GM12878 (cell line): ENCODE data around the gene NCR2. TPM values are rescaled to one million over a fixed set of nuclear protein-coding genes. Genes with fewer than 3 reads are reported as not detected.

Experiments
- ATAC-seq: fragments of 200-7000 bp; cut with Tn5 transposase; 3 replicates; pipeline ENCODE4 v1.9.1; 2020; ENCODE audit warnings: mild to moderate bottlenecking, moderate library complexity
- BruUV-seq: library from RNA; stranded (reverse); fragments of 400-500 nt; replicated peaks from 2 replicates; lab custom pipeline; 2021; lab: Mats Ljungman, UMichigan
- CTCF ChIA-PET: fragments of 300-600 bp; sonication (Branson Sonifier 250); formaldehyde crosslinking; extraction: SDS; loops from one replicate; lab custom pipeline; 2021; ENCODE audit warnings: inconsistent platforms; lab: Yijun Ruan, JAX
- POLR2A ChIA-PET: fragments of 350-600 bp; formaldehyde crosslinking; extraction: SDS; loops from one replicate; lab custom pipeline; 2021; ENCODE audit warnings: inconsistent platforms; lab: Charles Lee
- RAD21 ChIA-PET: fragments of 300-600 bp; sonication (Branson Sonifier 250); formaldehyde crosslinking; loops from one replicate; lab custom pipeline; 2023; ENCODE audit warnings: antibody characterized with exemption; ENCODE audit not compliant: unreplicated experiment; lab: Charles Lee
- SMC1A ChIA-PET: fragments of 300-600 bp; sonication (Branson Sonifier 250); formaldehyde crosslinking; loops from one replicate; lab custom pipeline; 2023; ENCODE audit not compliant: unreplicated experiment, uncharacterized antibody; lab: Charles Lee
- DNase-seq: peaks from one replicate; pipeline ENCODE4 v3.0.0-alpha.2; 2011; ENCODE audit warnings: low read depth, low spot score
- FAIRE-seq: peaks from 3 replicates; lab custom pipeline; 2011; peaks lifted over from hg19 to GRCh38; lab: Jason Lieb, UNC
- H2AFZ ChIP-seq: 2 replicates; pipeline ENCODE4 v1.6.0; 2011; ENCODE audit warnings: low read depth, low read length, control low read depth; ENCODE audit not compliant: control insufficient read depth
- H3K27ac ChIP-seq: 2 replicates; pipeline ENCODE4 v1.5.1; 2011; ENCODE audit warnings: control low read depth; ENCODE audit not compliant: control insufficient read depth, insufficient read depth
- H3K27me3 ChIP-seq, 2 experiments: replicated peaks in 1 of 2; 2 replicates each; pipeline versions ENCODE4 v1.6.0 to v1.6.1; 2011; ENCODE audit warnings: low read length in 1 of 2; ENCODE audit not compliant: control insufficient read depth in 2 of 2, insufficient read depth in 2 of 2
- H3K36me3 ChIP-seq, 2 experiments: 2 replicates each; pipeline ENCODE4 v1.5.1; 2011; ENCODE audit warnings: low read length in 1 of 2; ENCODE audit not compliant: control insufficient read depth in 2 of 2, insufficient read depth in 2 of 2
- H3K4me1 ChIP-seq: 2 replicates; pipeline ENCODE4 v1.6.1; 2011; ENCODE audit warnings: mild to moderate bottlenecking, low read length, moderate library complexity, mixed read lengths; ENCODE audit not compliant: control insufficient read depth, insufficient read depth
- H3K4me2 ChIP-seq: 2 replicates; pipeline ENCODE4 v1.6.0; 2011; ENCODE audit warnings: control low read depth; ENCODE audit not compliant: control insufficient read depth, insufficient read depth
- H3K4me3 ChIP-seq: fragments of 200-600 bp; sonication (generic); 2 replicates; pipeline ENCODE4 v1.5.1; 2016
- H3K79me2 ChIP-seq: 2 replicates; pipeline ENCODE4 v1.6.0; 2011; ENCODE audit warnings: low read length; ENCODE audit not compliant: control insufficient read depth, insufficient read depth
- H3K9ac ChIP-seq: 2 replicates; pipeline ENCODE4 v1.8.0; 2011; ENCODE audit warnings: low read length, control low read depth, mixed read lengths; ENCODE audit not compliant: control insufficient read depth, insufficient read depth
- H3K9me3 ChIP-seq: replicated peaks from 3 replicates; pipeline ENCODE4 v1.5.1; 2011; ENCODE audit warnings: mild to moderate bottlenecking, low read length; ENCODE audit not compliant: control insufficient read depth, insufficient read depth
- H4K20me1 ChIP-seq: 2 replicates; pipeline ENCODE4 v1.6.0; 2011; ENCODE audit not compliant: control insufficient read depth, insufficient read depth
- BCL3 ChIP-seq: IDR thresholded peaks from 2 replicates; pipeline ENCODE4 v1.6.1; 2011; ENCODE audit warnings: borderline replicate concordance, low read depth, mild to moderate bottlenecking, moderate library complexity, low read length; ENCODE audit not compliant: insufficient read depth, poor library complexity, severe bottlenecking
- BMI1 ChIP-seq: fragments of 450-650 bp; IDR thresholded peaks from 2 replicates; pipeline ENCODE4 v1.6.1; 2016; ENCODE audit warnings: mild to moderate bottlenecking, moderate library complexity, borderline replicate concordance
- CREB1 ChIP-seq: IDR thresholded peaks from 2 replicates; pipeline ENCODE4 v1.6.1; 2012; ENCODE audit warnings: low read depth, mild to moderate bottlenecking, inconsistent platforms
- ESRRA ChIP-seq: IDR thresholded peaks from 2 replicates; pipeline ENCODE4 v1.6.1; 2012; ENCODE audit warnings: mild to moderate bottlenecking, low read length, improper control_type of control experiment
- HDAC2 ChIP-seq: fragments of 200-600 bp; sonication (generic); IDR thresholded peaks from 2 replicates; pipeline ENCODE4 v1.6.1; 2017
- IRF3 ChIP-seq: fragments of 450-650 bp; IDR thresholded peaks from 2 replicates; pipeline ENCODE4 v1.6.1; 2014; ENCODE audit warnings: mild to moderate bottlenecking
- IRF4 ChIP-seq: IDR thresholded peaks from 2 replicates; pipeline ENCODE4 v1.6.1; 2011; ENCODE audit warnings: low read depth, low read length
- KDM1A ChIP-seq: fragments of 200-600 bp; sonication (generic); IDR thresholded peaks from 2 replicates; pipeline ENCODE4 v1.6.1; 2016; ENCODE audit warnings: borderline replicate concordance
- SMAD5 ChIP-seq: IDR thresholded peaks from 2 replicates; pipeline ENCODE4 v1.6.1; 2016; ENCODE audit warnings: antibody characterized with exemption, low read depth
- SREBF2 ChIP-seq: IDR thresholded peaks from 2 replicates; pipeline ENCODE4 v1.6.1; 2012; ENCODE audit warnings: mild to moderate bottlenecking, low read length
- WGBS: methylation state at CpG from one replicate; pipeline ENCODE4 v1.1.6; 2016; ENCODE audit warnings: low lambda C conversion rate; ENCODE audit not compliant: insufficient replicate concordance, insufficient coverage; ENCODE audit errors: missing lambda C conversion rate; 5-methylcytosine and 5-hydroxymethylcytosine counted together
- in situ Hi-C: fragments of 300-500 bp; cut with MboI; formaldehyde crosslinking; loops from 9 replicates; pipeline ENCODE4 v1.14.3; 2018; ENCODE audit warnings: mixed read lengths
- intact Hi-C: fragments of 100-400 bp; cut with micrococcal nuclease; formaldehyde crosslinking; loops from one replicate; pipeline ENCODE4 v1.14.2; 2022; ENCODE audit not compliant: unreplicated experiment
- polyA plus RNA-seq, 11 experiments: library from polyadenylated mRNA; depleted of rRNA in 4 of 11; unstranded in 6 of 11; stranded (reverse) in 5 of 11; fragments of >200 nt; fragmentation: Nextera tagmentation in 4 of 11; fragmentation: Illumina TruSeq in 1 of 11; extraction: Ambion mirVana in 4 of 11; extraction: Trizol in 1 of 11; gene quantifications; 1 replicate in 1 of 11; 2 replicates in 10 of 11; pipeline versions ENCODE4 v1.2.1 to v1.2.3, GENCODE V29; 2011 to 2016; ENCODE audit warnings: inconsistent platforms in 2 of 11, missing spikeins in 2 of 11, low read depth in 1 of 11
- total RNA-seq, 4 experiments: library from RNA; depleted of rRNA in 3 of 4; stranded (reverse); fragments of >200 nt in 3 of 4; fragmentation: Illumina TruSeq in 1 of 4; extraction: Trizol in 1 of 4; gene quantifications; 2 replicates each; pipeline versions ENCODE4 v1.2.1 to v1.2.3, GENCODE V29; 2013 to 2021
- TF ChIP-seq, protein P1 (sequence below): fragments of 450-650 bp; conservative IDR thresholded peaks from 2 replicates; pipeline ENCODE4 v1.6.1; 2017; ENCODE audit warnings: mild to moderate bottlenecking, moderate library complexity

Gene NCR2
- total and polyA plus RNA-seq, 10 of the 15 experiments (the other 5 are each of a cell fraction or from before 2014, with no cell fraction given) = 0.21 to 0.53 TPM; not detected in 8

- no peak overlapping the region for H3K4me2 ChIP-seq
- BruUV-seq = no TSS peak
- in situ Hi-C loops (no loop called here), intact Hi-C loops (no loop called here)
- 14% methylated on average over 2 of the region's 2 CpGs for WGBS
- H2AFZ ChIP-seq = no peak overlapping the region
- ChIA-PET POLR2A (interaction anchor here (0.5 kb wide), 1 partner anchor 609 kb away, joined by 3 read pairs; no protein-coding TSS in a partner anchor), RAD21 (no interaction called here), CTCF (interaction anchor here (1.5 kb wide), 1 partner anchor 10 kb away, joined by 3 read pairs; no protein-coding TSS in a partner anchor), SMC1A (interaction anchor here (1.2 to 9.7 kb wide), 2 partner anchors 10 to 20 kb away, joined by 4 to 253 read pairs; no protein-coding TSS in a partner anchor)
- no peak overlapping the region for H3K4me3 ChIP-seq
- H3K79me2 ChIP-seq = no peaks in the 10 kb centered on the region
- H3K9me3 ChIP-seq = no peaks in the 10 kb centered on the region
- no peak for DNase-seq
- H3K27ac ChIP-seq = no peak overlapping the region
- no peaks in the 10 kb centered on the region; a peak in 2 of 4 replicates for H3K27me3 ChIP-seq
- no peaks in the 10 kb centered on the region for H3K36me3 ChIP-seq
- FAIRE-seq = no peak
- H4K20me1 ChIP-seq = no peaks in the 10 kb centered on the region
- TF ChIP-seq SREBF2 = no peak
- 0 out of 2 replicates have a peak, but pooled peaks have one; percentile 52 for TF ChIP-seq BMI1
- no peaks in the 10 kb centered on the region for H3K4me1 ChIP-seq
- no peak for ATAC-seq
- no peak overlapping the region for H3K9ac ChIP-seq
Observed at GRCh38 chr6:41327177-41327576, 8.2 kb upstream of the NCR2 start.

- WGBS = 91% methylated on average over 11 of the region's 11 CpGs
- POLR2A ChIA-PET = interaction anchor here (1.3 to 6.8 kb wide), 6 partner anchors 9 to 131 kb away, joined by 3 to 63 read pairs (median 16); partner anchors contain the start of genes TREM1 and TREML2
- no TSS peak for BruUV-seq
- no peak for TF ChIP-seq ESRRA
- no peak for TF ChIP-seq SMAD5
- TF ChIP-seq KDM1A = no peak
- no peak for TF ChIP-seq IRF4
- no peak for TF ChIP-seq IRF3
- no peak for TF ChIP-seq BMI1
- TF ChIP-seq HDAC2 = no peak
- TF ChIP-seq BCL3 = no peak
- no peak for TF ChIP-seq CREB1
- TF ChIP-seq, protein P1, sequence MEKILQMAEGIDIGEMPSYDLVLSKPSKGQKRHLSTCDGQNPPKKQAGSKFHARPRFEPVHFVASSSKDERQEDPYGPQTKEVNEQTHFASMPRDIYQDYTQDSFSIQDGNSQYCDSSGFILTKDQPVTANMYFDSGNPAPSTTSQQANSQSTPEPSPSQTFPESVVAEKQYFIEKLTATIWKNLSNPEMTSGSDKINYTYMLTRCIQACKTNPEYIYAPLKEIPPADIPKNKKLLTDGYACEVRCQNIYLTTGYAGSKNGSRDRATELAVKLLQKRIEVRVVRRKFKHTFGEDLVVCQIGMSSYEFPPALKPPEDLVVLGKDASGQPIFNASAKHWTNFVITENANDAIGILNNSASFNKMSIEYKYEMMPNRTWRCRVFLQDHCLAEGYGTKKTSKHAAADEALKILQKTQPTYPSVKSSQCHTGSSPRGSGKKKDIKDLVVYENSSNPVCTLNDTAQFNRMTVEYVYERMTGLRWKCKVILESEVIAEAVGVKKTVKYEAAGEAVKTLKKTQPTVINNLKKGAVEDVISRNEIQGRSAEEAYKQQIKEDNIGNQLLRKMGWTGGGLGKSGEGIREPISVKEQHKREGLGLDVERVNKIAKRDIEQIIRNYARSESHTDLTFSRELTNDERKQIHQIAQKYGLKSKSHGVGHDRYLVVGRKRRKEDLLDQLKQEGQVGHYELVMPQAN = no peak
Observed at GRCh38 chr6:41331401-41332150, 3.8 kb upstream of the NCR2 start.

More at GRCh38 chr6:41331401-41332150, 3.8 kb upstream of the NCR2 start:
- H3K4me2 ChIP-seq = no peak overlapping the region
- no peaks in the 10 kb centered on the region for H3K79me2 ChIP-seq
- no peak for FAIRE-seq
- H3K9me3 ChIP-seq = no peaks in the 10 kb centered on the region
- no peak overlapping the region for H3K4me3 ChIP-seq
- no peaks in the 10 kb centered on the region for H4K20me1 ChIP-seq
- no peaks in the 10 kb centered on the region; a peak in 2 of 4 replicates for H3K27me3 ChIP-seq
- intact Hi-C loops (no loop called here), in situ Hi-C loops (no loop called here)
- H3K4me1 ChIP-seq = peaks cover 34% of the 10 kb centered on the region
- H2AFZ ChIP-seq = no peak overlapping the region
- H3K9ac ChIP-seq = no peak overlapping the region
- SMC1A ChIA-PET = interaction anchor here (0.6 to 9.7 kb wide), 5 partner anchors 15 to 94 kb away, joined by 3 to 253 read pairs (median 4); no protein-coding TSS in a partner anchor
- RAD21 ChIA-PET = interaction anchor here (2.7 to 6.5 kb wide), 3 partner anchors 15 to 132 kb away, joined by 30 to 230 read pairs (median 37); partner anchors contain the start of gene TREML2
- no peak for ATAC-seq
- no peak overlapping the region for H3K27ac ChIP-seq
- CTCF ChIA-PET = interaction anchor here (0.6 to 11.4 kb wide), 7 partner anchors 11 to 150 kb away, joined by 3 to 206 read pairs (median 4); no protein-coding TSS in a partner anchor
- no peaks in the 10 kb centered on the region for H3K36me3 ChIP-seq
- DNase-seq = no peak
